ENCODE results near the gene IDI1.

GRCh38 chr10:1061930-1062774 lies 13.2 kb upstream of the IDI1 start:
- TF ChIP-seq CTCF (conservative IDR thresholded peaks at IDR 0.05; ENCODE audit: low read depth, low read length): no peak
- no peak for TF ChIP-seq RFX5 (IDR thresholded peaks at IDR 0.05; ENCODE audit: low read depth, low read length)
- TF ChIP-seq MXI1 (IDR thresholded peaks at IDR 0.05; ENCODE audit: borderline replicate concordance, low read depth, low read length): no peak
- TF ChIP-seq POLR2A (IDR thresholded peaks at IDR 0.05; ENCODE audit: low read depth, low read length): no peak
- TF ChIP-seq, protein P1, sequence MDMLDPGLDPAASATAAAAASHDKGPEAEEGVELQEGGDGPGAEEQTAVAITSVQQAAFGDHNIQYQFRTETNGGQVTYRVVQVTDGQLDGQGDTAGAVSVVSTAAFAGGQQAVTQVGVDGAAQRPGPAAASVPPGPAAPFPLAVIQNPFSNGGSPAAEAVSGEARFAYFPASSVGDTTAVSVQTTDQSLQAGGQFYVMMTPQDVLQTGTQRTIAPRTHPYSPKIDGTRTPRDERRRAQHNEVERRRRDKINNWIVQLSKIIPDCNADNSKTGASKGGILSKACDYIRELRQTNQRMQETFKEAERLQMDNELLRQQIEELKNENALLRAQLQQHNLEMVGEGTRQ (IDR thresholded peaks at IDR 0.05; ENCODE audit: low read depth, low read length): no peak
- no peak for TF ChIP-seq CHD1 (IDR thresholded peaks at IDR 0.05; ENCODE audit: low read depth, low read length)
- no peak for TF ChIP-seq MAFK (IDR thresholded peaks at IDR 0.05; ENCODE audit: low read depth, low read length)
